Astrocyte of the cerebellum (primary cell): ENCODE results near the gene MAZ.
"Not testable (repeated sequence)": the region's sequence is repeated elsewhere in the genome, so short reads cannot be mapped to it uniquely, and the experiment has no call there.

Experiments
- DNase-seq: peaks from one replicate; pipeline ENCODE4 v3.0.0-alpha.2; 2011; ENCODE audit warnings: low read depth
- H3K4me3 ChIP-seq: 2 replicates; pipeline ENCODE4 v1.5.1; 2011; ENCODE audit warnings: mild to moderate bottlenecking, low read depth, low read length, moderate library complexity
- CTCF ChIP-seq: IDR thresholded peaks from 2 replicates; pipeline ENCODE4 v1.5.1; 2012; ENCODE audit warnings: low read length, low read depth, moderate library complexity, mild to moderate bottlenecking; ENCODE audit errors: missing control alignments
- in situ Hi-C: cut with HindIII; loops from 2 replicates; pipeline ENCODE4 v1.10.0; 2017; ENCODE audit warnings: low sequenced_read_pairs

Gene MAZ

GRCh38 chr16:29831490-29831889 is 25.2 kb downstream of the MAZ start:
- DNase-seq = no peak
- in situ Hi-C loops = no loop called here
- H3K4me3 ChIP-seq = no peak overlapping the region
- TF ChIP-seq CTCF = no peak

DNA sequence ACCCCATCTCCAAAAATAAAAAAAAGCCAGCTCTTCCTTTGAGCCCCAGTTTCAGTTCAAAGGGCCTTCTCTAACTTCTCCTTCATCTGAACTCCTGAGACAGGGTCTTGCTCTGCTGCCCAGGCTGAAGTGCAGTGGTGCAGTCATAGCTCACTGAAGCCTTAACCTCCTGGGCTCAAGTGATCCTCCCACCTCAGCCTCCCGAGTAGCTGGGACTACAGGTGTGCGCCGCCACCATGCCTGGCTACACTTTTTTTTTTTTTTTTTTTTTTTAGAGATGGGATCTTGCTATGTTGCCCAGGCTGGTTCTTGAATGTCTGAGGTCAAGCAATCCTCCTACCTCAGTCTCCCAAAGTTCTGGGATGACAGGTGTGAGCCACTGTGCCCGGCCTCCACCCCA is 26.9 kb downstream of the MAZ start:
- in situ Hi-C loops, DNase-seq, H3K4me3 ChIP-seq: not testable (repeated sequence)

- in situ Hi-C loops = no loop called here
- H3K4me3 ChIP-seq = no peak overlapping the region
- TF ChIP-seq CTCF = no peak
- DNase-seq = no peak
Measured at GRCh38 chr16:29834079-29834478, 27.8 kb downstream of the MAZ start.

GRCh38 chr16:29835926-29836325 is 29.6 kb downstream of the MAZ start:
- DNase-seq = no peak
- in situ Hi-C loops = no loop called here
- TF ChIP-seq CTCF = no peak
- no peak overlapping the region for H3K4me3 ChIP-seq

DNA sequence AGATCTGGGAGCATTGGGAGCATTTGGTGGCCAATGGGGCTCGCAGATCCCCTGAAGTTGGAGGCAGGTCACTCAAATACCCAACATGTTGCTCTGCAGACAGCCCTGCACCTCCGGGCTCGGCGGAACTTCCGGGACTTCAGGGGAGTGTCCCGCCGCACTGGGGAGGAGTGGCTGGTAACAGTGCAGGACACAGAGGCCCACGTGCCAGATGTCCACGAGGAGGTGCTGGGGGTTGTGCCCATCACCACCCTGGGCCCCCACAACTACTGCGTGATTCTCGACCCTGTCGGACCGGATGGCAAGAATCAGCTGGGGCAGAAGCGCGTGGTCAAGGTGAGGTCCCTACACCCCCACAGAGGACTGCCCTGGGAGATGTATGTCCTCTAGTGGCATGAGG is 30.3 kb downstream of the MAZ start:
- TF ChIP-seq CTCF = no peak
- DNase-seq = no peak
- in situ Hi-C loops = no loop called here
- H3K4me3 ChIP-seq = no peak overlapping the region

DNA sequence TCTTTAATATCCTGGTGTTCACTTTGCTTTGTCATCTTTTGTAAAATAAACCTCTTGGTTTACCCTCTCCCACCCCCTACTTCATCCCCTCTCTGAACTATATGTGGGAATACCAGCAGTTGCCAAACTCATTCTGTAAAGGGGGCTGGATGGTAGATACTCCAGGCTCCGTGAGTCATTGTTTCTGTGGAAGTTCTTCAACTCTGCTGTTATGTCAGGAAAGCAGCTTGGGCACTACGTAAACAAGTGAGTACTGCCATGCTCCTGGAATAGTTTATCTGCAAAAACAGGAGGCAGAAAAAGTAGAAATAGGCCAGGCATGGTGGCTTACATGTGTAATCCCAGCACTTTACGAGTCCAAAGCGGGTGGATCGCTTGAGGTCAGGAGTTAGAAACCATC is 31.5 kb downstream of the MAZ start:
- TF ChIP-seq CTCF = no peak
- H3K4me3 ChIP-seq = no peak overlapping the region
- no peak for DNase-seq
- in situ Hi-C loops = no loop called here

- in situ Hi-C loops = no loop called here
- TF ChIP-seq CTCF = no peak
- H3K4me3 ChIP-seq = no peak overlapping the region
- no peak for DNase-seq
Measured at GRCh38 chr16:29839822-29840221, 33.5 kb downstream of the MAZ start.
